ENCODE results near the gene MSRB1. TPM values are rescaled to one million over a fixed set of nuclear protein-coding genes. Genes with fewer than 3 reads are reported as not detected.

MSRB1 gene
- total RNA-seq, 4 donors from 2014 or later = 5.0 to 43.7 (median 12.4) TPM

- intact Hi-C loops (cut with DNase I) = no loop called here
- H3K27me3 ChIP-seq = no peaks in the 10 kb centered on the region
- DNase-seq = no peak
- peaks cover 8 to 16% of the 10 kb centered on the region in 2 donors for H3K4me1 ChIP-seq
- 86 to 92% methylated on average over 7 to 14 of the region's 38 CpGs for WGBS, 2 donors
- TF ChIP-seq, protein P1, sequence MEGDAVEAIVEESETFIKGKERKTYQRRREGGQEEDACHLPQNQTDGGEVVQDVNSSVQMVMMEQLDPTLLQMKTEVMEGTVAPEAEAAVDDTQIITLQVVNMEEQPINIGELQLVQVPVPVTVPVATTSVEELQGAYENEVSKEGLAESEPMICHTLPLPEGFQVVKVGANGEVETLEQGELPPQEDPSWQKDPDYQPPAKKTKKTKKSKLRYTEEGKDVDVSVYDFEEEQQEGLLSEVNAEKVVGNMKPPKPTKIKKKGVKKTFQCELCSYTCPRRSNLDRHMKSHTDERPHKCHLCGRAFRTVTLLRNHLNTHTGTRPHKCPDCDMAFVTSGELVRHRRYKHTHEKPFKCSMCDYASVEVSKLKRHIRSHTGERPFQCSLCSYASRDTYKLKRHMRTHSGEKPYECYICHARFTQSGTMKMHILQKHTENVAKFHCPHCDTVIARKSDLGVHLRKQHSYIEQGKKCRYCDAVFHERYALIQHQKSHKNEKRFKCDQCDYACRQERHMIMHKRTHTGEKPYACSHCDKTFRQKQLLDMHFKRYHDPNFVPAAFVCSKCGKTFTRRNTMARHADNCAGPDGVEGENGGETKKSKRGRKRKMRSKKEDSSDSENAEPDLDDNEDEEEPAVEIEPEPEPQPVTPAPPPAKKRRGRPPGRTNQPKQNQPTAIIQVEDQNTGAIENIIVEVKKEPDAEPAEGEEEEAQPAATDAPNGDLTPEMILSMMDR (IDR thresholded peaks at IDR 0.05) = no peak
- TF ChIP-seq POLR2A (IDR thresholded peaks at IDR 0.05) = no peak
- H3K4me3 ChIP-seq (replicated peaks in 1 of 3) = no peak overlapping the region
- H3K27ac ChIP-seq = no peak overlapping the region
- no peaks in the 10 kb centered on the region for H3K36me3 ChIP-seq
- no peaks in the 10 kb centered on the region for H3K9me3 ChIP-seq
These were observed 3.7 kb upstream of the MSRB1 start for GRCh38 chr16:1946495-1947368.

DNA sequence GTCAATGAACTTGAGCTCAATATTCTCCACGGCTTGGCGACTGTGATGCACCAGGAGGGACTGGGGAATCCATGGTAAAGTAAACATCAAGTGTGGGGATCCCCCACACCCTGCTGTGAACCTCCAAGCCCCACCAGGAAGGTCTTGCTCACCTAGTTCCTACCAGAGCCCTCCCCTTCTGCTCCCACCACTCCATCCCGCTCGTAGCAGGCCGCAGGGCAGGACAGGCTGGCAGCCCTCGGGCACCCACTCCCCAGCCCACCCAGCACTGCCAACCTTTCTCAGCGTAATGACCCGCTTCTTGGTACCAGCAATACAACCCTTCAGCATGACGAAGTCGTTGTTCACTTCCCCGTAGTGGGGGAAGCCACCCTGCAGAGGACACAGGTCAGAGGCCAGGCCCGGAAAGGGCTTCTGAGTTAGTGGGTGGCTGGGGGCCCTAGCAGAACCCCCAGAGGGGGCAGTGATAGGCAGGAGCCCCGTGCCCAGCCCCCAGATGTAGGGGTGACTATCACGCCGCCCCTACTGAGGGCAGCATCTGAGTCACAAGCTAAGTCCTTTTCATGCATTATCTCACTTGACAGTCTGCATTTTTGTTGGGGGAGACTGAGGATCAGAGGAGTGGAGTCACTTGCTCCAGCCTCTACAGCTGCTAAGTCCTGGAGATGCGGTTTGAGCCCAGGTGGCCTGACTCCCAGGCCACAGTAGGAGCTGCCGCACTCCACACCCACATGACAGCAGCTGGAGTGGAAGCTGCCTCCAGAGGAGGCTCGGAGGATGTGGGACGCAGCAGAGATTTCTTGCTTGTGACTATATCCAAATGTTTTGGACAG, 2.8 kb upstream of the MSRB1 start:
- 85 to 87% methylated on average over 12 to 14 of the region's 19 CpGs for WGBS, 2 donors
- peaks cover 8 to 20% of the 10 kb centered on the region in 2 donors for H3K4me1 ChIP-seq
- no peaks in the 10 kb centered on the region for H3K36me3 ChIP-seq
- no peaks in the 10 kb centered on the region for H3K9me3 ChIP-seq
- no peak for TF ChIP-seq POLR2A (IDR thresholded peaks at IDR 0.05)
- TF ChIP-seq, protein P1 (IDR thresholded peaks at IDR 0.05) = no peak
- intact Hi-C loops (cut with DNase I) = no loop called here
- H3K27ac ChIP-seq = no peak overlapping the region
- no peak for DNase-seq
- H3K4me3 ChIP-seq (replicated peaks in 1 of 3) = no peak overlapping the region
- no peaks in the 10 kb centered on the region for H3K27me3 ChIP-seq

DNA sequence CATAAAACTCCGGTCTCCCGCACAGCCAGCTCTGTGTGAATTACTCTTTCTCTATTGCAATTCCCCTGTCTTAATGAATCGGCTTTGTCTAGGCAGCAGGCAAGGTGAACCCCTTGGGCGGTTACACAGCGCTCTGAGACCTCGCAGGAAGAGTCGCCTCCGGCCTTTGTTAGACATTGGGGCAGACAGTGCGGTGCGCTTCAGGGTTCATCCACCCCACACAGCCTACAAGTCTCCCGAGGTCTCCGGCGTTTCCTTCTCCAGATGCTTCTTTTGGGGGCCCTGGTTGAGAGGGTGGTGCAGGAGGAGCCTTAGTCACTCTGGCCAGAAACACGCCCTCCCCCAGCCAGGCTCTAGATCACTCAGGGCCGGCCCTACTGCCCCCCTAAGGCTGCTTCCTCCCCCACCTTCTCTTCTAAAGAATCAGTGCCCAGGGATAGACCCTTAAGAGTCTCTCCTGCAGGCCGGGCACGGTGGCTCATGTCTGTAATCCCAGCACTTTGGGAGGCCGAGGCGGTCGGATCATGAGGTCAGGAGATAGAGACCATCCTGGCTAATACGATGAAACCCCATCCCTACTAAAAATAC, 1.7 kb upstream of the MSRB1 start:
- WGBS, 2 donors = 82 to 89% methylated on average over 20 of the region's 21 CpGs
- Histone ChIP-seq H3K27me3 (no peaks in the 10 kb centered on the region), H3K4me3 (replicated peaks in 1 of 3) (no peak overlapping the region), H3K27ac (no peak overlapping the region), H3K4me1 (peaks cover 8 to 20% of the 10 kb centered on the region in 2 donors), H3K9me3 (no peaks in the 10 kb centered on the region), H3K36me3 (peaks cover 0 to 4% of the 10 kb centered on the region in 2 donors)
- no peak for TF ChIP-seq POLR2A (IDR thresholded peaks at IDR 0.05)
- TF ChIP-seq, protein P1 (IDR thresholded peaks at IDR 0.05) = no peak
- intact Hi-C loops (cut with DNase I) = no loop called here
- DNase-seq = no peak

DNA sequence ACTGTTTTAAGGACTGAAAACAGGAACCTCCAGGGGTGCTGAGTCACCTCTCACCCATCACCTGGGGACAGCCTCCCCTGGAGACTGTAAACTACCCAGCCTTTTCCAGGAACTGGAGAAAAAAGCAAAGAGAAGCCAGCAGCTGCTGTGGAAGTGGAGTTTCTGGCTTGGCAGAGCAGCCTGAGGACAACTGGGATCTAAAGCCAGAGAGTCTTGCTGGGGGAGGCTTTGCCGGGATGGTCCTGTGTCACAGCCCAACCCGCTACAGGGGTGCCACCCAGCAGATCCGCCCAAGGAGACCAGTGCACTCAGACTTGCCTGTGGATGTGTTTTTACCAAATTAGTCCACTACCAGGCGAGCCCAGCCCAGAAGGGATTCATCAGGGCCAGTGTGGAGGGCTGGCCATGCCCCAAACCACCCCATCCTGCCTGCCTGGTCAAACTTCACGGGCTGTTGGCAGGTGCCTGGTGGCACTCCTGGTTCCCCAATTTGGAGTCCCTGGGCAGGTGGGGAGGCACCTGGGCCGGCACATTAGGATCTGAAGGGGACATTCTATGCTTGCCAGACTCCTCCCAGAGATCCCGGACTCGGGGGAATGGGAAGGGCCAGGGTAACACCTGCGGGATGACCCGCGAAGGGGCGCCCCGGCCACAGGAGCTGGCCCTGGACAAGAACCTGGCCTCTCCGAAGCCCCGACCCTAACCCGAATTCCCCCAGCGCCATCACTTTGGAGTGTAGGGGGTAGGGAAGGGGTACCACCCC, 771 bp downstream of the MSRB1 start:
- TF ChIP-seq, protein P1 (IDR thresholded peaks at IDR 0.05) = no peak
- TF ChIP-seq POLR2A (IDR thresholded peaks at IDR 0.05) = no peak
- Histone ChIP-seq H3K27ac (peak overlapping the region in 1 of 3 donors; percentile 39), H3K4me1 (peaks cover 8 to 20% of the 10 kb centered on the region in 2 donors), H3K9me3 (no peaks in the 10 kb centered on the region), H3K4me3 (replicated peaks in 1 of 3) (peak overlapping the region; percentile 64 to 93 (median 73)), H3K27me3 (no peaks in the 10 kb centered on the region), H3K36me3 (peaks cover 0 to 7% of the 10 kb centered on the region in 2 donors)
- WGBS, 2 donors = 34 to 35% methylated on average over 9 to 11 of the region's 17 CpGs
- peak in 1 of 2 donors; percentile 17 for DNase-seq
- intact Hi-C loops (cut with DNase I) = no loop called here
